VCaP (cell line): ENCODE results near the gene ACR.
"Not testable (repeated sequence)": the region's sequence is repeated elsewhere in the genome, so short reads cannot be mapped to it uniquely, and the experiment has no call there.

ENCODE experiments used
- H3K27ac ChIP-seq: fragments of 450-650 bp; 2 replicates; pipeline ENCODE4 v1.5.1; 2017

The ACR gene

DNA sequence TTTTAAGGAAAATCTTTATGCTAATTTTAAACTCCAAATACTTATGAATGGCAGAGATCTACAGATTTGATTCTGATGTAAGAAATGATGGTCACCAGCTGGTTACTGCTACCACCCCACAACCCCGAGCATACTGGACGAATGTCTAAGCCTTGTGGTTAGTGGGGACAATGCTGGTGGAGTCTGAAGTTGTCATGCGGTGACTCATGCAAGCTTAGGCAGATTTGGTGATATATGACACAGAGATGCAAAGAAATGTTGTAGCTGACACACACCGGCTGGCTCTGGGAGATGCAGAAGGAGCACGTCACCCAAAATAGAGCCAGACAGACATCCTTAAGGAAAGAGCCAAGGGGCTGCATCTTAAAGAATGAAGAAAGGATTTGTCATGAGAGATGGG, 48.9 kb downstream of the ACR start:
- not testable (repeated sequence) for H3K27ac ChIP-seq
